NB4 (cell line): ENCODE measurements around the gene C6orf132.

Source experiments
- CTCF ChIP-seq: IDR thresholded peaks from one replicate; pipeline ENCODE4 v1.5.1; 2012; ENCODE audit warnings: low read depth, low read length
- MYC ChIP-seq: IDR thresholded peaks from 2 replicates; pipeline ENCODE4 v1.6.1; 2011; ENCODE audit warnings: low read depth, low read length
- POLR2A ChIP-seq: IDR thresholded peaks from 2 replicates; pipeline ENCODE4 v1.6.1; 2011; ENCODE audit warnings: mild to moderate bottlenecking; ENCODE audit not compliant: insufficient read length; ENCODE audit errors: extremely low read depth

DNA sequence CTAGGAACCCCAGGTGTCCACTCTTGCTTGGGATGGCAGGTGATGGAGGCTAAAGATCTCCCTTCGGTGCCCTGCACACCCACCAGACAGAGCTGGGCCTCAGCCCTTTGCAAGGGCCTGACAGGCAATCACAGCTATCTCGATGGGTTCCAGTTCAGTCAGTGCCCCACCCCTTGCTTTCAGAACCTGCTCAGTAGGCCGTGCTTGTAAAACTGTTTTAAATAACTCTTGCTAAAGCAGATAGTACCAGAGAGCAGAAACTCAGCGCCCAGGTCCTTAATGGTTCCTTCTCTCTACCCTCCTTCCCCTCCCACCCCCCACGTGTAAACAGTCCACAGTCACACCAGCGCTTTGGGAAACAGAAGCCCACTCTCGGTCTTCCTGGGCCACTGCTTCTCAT lies 39.2 kb downstream of the C6orf132 start:
- TF ChIP-seq CTCF (no peak), POLR2A (no peak), MYC (no peak)
